Activated T-helper 1 cell treated with Interleukin-2 at 50 U/mL for 16 hours (primary cell): ENCODE measurements around the gene ERCC2.

Source experiments
- DNase-seq: peaks from one replicate; pipeline ENCODE4 v3.0.0-alpha.2; 2020; ENCODE audit warnings: low read depth

Gene ERCC2

DNA sequence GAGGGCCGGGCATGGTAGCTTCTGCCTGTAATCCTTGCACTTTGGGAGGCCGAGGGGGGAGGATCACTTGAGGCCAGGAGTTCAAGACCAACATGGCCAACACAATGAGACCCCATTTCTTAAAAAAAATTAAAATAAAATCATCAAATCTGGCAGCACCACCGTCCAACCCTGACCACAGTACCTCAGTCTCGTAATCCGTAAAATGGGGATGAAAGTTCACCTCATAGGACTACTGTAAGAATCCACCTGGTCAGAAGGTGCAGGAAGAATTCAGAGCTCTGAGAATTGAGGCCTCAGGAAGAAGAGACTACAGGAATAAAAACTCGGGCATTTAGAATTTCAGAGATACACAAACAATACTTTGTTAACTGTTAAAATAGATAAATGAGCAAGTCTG lies 31.4 kb upstream of the ERCC2 start:
- DNase-seq: no peak

DNA sequence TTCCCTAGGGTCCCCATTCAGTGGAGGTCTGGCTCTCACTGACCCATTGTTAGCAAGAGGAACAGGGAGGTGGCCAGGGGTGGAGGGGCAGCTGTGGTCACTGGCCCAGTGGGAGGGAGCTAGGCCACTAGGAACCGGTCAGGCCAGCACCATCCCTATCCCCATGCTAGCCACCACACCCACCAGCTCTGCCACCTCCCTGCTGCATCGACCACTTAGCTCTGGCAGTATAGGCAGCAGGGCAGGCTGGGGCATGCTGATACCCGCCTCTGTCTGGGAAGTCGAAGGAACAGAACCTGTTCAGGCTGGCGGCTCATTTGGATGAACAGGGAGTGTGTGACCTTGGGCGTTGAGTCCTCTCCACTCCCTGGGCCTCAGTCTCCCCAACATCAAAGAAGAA lies 29.8 kb upstream of the ERCC2 start:
- DNase-seq: no peak

DNA sequence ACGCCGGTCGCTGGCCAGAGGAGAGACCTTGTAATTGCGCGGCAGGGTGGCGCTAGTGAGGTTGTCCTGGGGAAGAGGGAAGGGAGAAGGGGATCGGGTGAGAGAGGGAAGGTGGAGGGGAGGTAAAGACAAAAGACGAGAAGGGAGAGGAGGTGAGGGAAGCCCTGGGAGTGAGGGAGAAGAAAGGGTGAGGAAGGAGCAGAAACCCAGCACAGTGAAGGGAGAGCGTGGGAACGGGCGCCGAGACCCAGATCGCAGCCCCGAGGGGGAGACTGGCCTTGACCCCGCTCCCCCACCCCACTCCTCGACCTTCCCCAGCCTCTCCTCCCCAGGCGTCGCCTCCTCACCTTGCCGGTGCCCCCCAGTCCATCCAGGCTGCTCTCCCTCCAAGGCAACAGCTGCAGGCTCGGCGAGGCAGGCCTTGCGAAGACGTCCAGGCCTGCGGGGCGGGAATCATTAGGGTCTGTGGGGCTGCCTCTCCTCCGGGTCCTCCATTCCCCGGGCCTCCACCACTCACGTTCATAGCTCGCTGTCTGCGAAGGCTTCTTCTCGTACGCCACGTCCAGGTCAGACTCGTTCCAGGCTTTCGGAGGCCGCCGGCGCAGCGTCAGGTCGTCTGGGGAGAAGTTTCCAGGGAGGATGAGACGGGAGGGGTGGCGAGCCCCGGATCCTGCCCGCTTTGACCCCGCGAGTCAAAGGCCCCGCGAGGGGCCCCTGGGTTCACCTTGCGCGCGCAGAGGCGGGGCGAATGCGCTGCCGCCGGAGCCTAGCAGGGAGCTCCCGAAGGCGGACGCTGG lies 25.6 kb upstream of the ERCC2 start:
- no peak for DNase-seq

DNA sequence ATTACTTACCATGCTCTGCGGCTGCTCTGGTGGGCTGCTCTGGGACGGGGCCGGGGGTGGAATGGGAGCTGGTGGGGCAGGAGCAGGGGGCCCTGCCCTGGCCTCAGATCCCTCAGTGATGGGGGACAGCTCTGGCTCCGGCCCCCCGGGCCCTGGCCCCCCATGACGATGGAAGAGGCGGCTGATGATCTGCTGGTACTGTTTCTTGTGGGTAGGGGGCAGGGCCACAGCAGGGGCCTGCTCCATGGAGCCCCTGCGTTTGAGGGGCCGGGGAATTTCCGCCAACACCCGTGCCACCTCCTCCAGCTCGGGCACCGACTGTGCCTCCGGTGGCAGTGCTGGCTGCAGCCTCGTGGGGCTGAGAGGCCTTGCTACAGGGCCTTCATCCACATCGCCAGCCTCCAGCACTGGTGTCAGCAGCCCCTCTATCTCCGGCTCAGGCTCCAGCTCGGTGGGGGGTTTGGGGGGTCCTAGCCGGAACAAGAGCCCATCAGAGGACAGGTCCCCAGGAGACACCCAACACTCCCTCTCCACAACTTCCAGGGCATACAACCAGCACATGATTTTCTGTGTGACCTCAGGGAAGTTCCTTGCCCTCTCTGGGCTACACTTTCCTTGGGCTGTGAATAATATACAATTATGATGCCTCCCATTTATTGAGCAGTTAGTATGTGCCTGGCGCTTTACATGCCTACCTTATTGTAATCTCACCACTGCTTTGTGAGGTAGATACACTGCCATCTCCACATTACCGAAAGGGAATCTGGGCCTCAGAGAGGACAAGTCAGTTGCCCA lies 21.7 kb upstream of the ERCC2 start:
- no peak for DNase-seq

DNA sequence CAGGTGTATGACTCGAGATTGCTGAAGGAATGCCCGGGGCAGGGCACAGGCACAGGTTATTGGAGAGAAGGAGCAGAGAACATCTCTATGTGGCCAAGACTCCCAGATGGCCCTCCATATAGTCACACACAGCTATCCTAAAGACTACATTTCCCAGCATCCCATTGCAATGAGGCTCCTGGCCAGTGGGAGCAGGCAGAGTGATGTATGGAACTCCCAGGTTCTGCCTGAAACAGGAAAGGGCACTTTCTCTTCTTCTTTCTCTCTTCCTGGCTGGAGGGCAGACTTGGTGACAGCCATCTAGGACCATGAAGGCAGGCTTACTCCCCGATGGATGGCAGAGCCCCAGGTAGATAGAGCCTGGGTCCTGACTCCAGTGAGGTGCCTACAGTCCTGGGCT lies 21.0 kb upstream of the ERCC2 start:
- no peak for DNase-seq

DNA sequence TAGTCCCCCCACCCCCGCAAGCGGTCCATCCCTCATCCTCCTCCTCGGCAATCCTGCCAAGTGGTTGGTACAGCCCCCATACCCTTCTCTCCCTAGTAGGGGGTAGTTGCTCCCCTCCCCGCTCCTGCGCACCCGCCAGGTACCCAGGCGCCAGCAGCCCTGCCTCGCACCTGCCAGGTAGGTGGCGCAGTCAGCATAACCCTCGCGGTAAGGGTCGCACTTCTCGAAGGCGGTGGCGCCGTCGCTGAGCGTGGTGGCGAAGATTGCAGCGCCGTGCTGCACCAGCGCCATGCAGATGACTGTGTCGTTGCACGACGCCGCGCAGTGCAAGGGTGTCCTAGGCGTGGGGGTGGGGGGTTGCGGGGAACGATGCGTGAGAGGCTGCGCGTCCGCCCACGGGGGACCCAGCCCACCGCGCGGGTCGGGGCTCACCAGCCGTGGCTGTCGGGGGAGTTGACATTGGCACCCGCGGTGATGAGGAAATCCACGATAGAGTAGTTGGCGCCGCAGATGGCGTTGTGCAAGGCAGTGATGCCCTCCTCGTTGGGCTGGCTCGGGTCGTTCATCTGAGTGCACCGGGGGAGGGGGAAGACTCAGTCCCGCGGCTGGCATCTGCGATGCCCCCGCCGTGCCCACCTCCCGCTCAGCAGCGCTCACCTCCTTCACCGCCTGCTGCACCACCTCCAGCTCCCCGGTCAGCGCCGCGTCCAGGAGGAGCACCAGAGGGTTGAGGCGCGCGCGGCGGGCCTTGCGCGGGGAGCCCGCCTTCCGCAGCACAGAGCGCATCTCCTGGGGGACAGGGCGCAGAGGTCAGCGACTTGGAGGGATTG lies 15.2 kb upstream of the ERCC2 start:
- DNase-seq: no peak

DNA sequence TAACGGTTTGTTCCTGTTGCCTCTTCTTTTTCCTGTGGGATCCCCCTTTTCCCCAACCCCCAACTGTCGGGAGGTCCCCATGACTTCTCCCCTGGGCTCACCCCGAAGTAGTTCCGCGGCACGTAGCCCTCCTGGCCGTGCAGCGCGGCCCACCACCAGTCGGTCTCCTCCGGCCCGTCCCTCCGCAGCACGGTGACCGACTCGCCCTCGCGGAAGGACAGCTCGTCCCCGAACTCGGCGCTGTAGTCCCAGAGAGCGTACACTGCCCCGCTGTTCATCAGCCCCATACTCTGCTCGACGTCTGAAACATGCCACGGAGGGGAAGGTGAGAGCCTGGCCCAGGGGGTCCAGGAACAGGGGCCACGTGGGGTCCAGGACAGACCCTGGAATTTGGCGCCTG lies 12.1 kb upstream of the ERCC2 start:
- no peak for DNase-seq

DNA sequence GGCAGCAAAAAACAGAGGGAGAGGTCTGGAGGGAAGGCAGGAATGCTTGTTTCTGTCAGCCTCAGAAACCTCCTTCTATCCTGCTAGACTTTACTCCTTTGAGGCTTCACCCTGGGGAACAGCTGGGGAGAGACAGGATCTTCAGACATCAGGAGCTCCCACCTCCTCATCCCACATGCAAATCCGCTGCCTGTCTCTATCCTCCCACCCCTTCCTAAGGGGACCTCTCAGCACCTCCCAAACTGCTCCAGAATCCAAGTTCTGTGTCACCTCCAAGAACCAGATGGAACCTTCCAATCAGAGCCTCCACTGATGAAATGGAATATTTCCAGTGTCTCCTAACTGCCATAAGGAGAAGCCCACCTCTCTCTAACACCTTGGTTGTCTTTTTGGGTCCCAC lies 9.7 kb upstream of the ERCC2 start:
- no peak for DNase-seq

DNA sequence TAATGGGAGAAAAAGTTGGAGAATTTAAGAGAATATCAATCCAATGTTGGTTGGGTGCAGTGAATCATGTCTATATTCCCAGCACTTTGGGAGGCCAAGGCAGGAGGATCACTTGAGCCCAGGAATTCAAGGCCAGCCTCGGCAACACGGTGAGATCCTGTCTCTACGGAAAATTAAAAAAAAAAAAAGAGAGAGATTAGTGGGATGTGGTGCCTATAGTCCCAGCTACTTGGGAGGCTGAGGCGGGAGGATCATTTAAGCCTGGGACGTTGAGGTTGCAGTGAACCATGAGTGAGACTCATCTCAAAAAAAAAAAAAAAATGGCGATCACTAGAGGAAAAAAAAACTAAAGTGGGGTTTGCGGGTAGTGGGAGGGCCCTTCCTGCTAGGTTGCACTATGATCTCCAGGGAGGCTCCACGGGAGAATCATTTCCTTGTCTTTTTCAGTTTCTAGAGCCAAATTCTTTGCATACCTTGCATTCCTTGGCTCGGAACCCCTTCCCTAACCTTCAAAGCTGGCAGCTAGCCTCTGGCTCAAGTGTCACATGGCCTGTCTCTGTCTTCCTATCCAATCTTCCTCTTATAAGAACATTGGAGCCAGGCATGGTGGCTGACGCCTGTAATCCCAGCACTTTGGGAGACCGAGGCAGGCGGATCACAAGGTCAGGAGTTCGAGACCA lies 5.8 kb upstream of the ERCC2 start:
- no peak for DNase-seq

DNA sequence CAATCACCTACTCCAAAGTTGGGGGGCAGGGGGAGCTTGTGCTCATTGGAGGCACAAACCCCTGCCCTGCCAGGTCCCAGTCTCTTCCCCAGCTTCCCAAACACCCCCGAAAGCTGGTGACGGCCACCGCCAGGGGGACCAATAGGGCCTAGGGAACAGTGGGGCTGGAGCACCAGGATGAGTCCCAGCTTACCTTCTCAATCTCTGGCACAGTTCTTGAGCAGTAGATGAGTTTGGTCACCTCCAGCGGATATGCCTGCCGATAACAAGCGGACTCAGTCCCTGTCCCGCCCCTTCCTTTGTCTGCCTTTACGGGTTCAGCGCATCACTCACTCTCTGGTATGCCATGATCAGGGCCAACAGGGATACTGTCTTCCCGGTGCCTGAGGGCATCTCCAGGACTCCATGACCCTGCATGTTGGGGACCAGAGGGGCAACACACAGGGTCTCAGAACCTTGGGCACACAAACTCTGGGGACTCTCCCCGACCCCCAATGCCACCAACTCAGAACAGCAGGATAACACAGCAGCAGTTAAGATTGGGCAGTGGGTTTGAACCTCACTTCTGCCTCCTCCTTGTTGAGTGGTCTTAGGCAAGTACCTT lies 1.5 kb downstream of the ERCC2 start:
- no peak for DNase-seq

DNA sequence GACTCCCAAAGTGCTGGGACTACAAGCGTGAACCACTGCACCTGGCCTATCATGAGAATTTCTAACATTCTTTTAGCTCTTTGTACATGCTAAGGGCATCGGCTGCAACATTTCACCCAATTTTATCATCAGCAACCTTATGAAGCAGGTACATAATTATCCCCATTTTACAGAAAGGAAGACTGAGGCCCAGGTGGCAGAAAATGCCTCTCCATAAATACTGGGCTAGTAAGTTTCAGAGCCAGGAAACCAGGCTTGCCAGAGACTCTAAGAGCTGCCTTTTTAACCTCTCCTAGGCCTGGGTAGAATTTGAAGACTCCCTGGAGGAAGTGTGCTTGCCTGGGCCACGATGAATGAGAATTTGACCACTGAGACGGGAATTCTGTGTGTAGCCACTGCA lies 2.2 kb downstream of the ERCC2 start:
- no peak for DNase-seq

DNA sequence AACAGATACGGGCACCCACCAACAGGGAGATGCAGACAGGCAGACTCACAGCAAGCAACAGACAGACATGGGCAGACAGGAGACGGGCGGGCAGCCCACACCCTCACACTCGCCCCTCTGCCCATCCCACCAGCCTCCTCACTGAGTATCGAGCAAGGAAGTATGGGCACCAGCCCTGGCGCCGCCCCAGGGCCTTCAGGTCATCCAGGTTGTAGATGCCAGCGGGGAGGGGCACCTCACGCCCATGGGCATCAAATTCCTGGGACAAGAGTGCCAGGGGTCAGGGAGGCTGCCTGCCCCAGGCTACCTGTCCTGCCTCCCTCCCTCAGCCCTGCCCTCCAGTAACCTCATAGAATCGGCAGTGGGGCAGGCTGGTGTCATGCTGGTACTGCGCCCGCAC lies 5.7 kb downstream of the ERCC2 start:
- no peak for DNase-seq

DNA sequence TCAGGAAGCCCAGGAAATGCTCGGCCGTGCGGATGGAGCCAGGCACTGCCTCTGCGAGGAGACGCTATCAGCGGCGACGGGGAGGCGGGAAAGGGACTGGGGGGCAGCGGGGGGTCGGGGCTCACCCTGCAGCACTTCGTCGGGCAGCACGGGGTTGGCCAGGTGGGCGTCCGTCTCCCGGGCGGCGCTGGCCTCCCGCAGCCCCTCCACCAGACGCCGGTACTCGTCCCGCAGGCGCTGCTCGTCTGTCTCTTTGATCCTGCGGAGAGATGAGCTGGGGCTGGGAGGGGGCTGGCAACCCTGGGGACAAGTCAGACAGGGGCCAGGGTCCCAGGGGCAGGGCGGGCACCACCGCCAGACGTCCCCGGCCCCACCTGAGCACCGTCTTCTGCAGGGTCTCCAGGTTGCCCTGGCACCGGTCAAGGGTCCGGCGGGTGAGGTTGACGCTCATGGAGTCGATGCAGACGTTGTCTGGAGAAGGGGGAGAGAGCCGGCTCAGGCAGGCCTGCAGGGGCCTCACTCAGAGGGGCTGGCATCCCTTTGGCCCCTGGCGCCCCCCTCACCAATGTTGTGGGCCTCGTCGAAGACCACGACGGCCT lies 6.4 kb downstream of the ERCC2 start:
- DNase-seq: no peak

DNA sequence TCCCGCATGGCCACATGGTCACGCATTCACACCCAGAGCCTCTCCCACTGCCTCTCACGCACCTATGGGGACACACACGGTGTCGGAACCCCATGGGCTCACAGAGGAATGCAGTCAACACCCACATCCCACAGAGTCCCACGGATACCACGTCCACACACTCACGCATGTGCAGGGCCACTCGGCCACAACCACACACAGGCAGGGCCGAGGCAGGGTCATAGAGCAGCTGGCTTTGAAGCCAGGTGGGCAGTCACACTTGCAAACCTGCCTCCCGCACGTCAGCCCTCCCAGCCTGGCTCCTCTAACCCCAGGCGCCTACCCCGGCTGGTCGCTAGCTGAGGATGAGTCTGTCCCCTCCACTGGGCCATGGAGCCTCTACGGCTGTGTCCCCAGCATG lies 8.1 kb downstream of the ERCC2 start:
- no peak for DNase-seq

DNA sequence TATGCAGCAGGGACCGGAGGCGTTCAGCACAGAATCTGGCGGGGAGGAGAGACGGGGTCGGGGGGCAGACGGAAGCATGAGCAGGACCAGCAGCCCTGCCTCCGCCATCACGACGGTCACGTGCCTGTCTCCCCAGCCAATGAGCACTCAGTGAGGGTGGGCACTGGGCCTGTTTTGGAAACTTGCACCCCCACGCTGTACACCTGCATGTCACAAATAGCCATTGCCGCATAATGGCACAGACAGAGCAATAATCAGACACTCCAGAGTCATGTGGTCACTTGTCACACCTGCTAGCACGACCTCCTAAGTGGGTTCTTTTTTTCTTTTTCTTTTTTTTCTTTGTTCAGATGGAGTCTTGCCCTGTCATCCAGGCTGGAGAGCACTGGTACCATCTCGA lies 8.8 kb downstream of the ERCC2 start:
- no peak for DNase-seq

DNA sequence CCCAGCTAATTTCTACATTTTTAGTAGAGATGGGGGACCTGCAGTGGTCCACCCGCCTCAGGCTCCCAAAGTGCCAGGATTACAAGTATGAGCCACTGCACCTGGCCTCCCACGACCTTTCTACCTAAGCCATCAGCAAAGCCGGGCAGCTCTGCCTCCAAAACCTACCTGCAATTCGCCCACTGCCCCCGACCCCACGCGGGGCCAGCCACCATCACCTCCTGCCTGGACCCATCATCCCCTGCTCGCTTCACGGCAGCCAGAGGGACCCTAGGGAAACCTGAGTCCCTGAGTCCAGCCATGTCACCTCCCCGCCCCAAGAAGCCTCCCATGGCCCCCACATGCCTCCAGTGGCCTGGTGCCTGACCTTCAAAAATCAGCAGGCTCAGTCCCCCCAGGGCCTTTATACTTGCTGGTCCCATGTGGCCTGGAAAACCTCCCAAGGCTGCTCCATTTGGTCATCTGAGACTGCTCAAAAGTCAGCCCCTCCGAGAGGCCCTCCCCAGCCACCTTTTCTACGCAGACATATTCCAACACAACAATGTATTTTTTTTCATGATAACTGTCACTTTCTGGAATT lies 12.1 kb downstream of the ERCC2 start:
- no peak for DNase-seq

DNA sequence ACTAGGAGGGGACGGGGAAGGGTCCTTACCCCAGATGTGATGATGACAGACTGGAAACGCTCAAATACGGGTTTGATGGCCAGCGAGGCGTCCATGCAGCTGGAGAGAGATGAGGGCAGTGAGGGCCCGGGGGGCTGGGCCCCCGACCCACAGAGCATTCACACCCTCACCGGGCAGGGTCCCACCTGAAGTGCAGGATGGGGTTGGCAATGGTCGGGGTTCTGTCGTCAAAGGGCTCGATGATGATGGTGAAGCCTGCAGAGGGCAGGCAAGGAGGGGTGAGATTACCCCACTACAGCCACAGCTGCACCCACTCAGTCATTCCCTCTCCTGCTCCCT lies 13.0 kb downstream of the ERCC2 start:
- no peak for DNase-seq

DNA sequence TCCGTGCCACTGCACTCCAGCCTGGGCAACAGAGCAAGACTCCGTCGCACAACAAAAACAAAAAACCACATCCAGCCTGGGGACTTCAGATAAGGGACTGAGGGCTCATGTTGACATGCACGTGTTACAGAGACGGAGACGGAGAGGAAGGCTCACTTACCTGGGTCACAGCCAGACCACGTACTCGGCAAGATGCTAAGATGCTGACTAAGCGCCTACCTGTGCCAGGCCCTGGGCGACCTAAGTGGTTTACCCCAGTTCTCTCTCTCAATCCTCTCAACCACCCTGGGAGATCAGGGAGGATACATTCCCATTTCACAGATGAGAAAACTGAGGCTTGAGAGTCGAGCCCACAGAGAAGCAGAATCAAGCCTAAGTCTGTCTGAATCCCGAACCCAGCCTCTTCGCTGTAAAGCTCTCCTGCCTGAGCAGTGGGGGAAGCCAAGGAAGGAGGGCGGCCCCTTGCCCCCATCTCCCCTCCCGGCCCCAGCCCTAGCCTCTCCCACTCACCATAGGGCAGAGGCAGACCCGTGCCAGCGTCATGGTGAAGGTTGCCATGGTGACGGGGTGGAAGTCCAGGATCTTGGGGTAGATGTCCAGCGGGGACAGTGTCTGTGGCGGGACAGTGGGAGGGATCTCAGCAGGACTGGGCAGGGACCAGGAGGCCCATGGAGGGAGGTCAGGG lies 13.5 kb downstream of the ERCC2 start:
- DNase-seq: no peak

DNA sequence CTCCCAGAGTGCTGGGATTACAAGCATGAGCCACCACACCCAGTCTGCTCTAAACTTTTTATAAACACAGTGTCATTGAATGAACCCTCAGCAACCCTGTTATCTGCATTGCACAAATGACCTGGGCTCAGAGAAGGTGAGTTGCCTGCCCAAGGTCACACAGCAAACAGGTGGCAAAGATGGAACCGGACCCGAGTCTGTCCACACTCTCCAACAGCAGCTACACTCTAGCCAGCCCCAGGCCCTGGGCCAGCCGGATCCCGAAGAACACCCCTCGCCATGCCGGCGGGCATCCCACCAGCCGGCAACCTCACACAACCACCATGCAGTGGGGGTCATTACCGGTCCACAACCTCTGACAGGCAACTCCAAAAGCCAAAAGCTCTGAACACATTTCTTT lies 14.5 kb downstream of the ERCC2 start:
- no peak for DNase-seq

DNA sequence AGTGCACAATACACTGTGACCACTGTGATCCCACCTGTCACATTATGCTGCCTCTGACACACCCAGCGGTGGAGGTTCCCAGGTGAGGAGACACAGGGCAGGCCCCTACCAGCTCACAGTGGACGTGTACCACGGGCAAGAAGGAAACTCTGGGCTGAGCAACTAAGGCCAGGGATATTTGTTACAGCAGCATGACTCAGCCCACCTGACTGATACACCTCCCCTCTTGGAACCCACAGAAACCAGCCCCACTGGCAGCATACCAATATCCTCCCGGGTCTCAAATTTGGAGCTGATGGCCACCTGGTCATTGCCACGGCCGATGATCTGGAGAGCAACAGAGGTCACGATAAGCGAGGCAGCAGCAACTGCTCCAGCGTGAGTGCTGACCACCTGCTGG lies 15.0 kb downstream of the ERCC2 start:
- DNase-seq: no peak
